ENCODE measurements around the gene DNAJB1.

DNA sequence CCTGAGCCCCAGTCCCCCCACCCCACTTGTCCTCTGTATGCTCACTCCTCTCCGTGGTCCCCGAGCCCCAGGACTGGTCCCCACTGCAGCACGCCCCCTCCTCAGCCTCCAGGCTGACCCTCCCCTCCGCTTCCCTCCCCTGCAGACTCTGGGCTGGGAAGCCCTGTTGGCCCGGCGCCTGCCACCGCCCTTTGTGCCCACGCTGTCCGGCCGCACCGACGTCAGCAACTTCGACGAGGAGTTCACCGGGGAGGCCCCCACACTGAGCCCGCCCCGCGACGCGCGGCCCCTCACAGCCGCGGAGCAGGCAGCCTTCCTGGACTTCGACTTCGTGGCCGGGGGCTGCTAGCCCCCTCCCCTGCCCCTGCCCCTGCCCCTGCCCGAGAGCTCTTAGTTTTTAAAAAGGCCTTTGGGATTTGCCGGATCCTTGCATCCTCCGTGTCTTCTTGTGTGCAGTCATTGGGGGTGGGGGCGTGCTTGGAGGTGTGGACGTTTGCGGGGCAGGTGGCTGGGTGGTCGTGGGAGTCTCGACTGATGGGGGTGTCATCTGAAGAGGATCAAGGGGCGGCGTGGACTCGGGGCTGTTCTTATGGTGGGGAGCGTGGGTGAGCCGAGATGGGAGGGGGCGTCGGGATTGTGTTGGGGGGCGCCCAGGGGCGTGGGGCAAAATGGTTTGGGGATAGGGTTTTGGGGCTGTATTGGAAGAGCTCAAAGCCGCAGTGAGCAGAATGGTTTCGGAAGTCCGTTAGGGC lies 46.6 kb downstream of the DNAJB1 start:
- TF ChIP-seq, protein P1, sequence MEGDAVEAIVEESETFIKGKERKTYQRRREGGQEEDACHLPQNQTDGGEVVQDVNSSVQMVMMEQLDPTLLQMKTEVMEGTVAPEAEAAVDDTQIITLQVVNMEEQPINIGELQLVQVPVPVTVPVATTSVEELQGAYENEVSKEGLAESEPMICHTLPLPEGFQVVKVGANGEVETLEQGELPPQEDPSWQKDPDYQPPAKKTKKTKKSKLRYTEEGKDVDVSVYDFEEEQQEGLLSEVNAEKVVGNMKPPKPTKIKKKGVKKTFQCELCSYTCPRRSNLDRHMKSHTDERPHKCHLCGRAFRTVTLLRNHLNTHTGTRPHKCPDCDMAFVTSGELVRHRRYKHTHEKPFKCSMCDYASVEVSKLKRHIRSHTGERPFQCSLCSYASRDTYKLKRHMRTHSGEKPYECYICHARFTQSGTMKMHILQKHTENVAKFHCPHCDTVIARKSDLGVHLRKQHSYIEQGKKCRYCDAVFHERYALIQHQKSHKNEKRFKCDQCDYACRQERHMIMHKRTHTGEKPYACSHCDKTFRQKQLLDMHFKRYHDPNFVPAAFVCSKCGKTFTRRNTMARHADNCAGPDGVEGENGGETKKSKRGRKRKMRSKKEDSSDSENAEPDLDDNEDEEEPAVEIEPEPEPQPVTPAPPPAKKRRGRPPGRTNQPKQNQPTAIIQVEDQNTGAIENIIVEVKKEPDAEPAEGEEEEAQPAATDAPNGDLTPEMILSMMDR (conservative IDR thresholded peaks at IDR 0.05; ENCODE audit: low read depth, low read length) = no peak
- no peak for TF ChIP-seq EZH2 (IDR thresholded peaks at IDR 0.05; ENCODE audit: borderline replicate concordance, low read depth, low read length, poor library complexity, severe bottlenecking)

All from A673 (cell line).